ENCODE results near the gene CENPF.
"Not testable (repeated sequence)": the region's sequence is repeated elsewhere in the genome, so short reads cannot be mapped to it uniquely, and the experiment has no call there.

The CENPF gene, protein sequence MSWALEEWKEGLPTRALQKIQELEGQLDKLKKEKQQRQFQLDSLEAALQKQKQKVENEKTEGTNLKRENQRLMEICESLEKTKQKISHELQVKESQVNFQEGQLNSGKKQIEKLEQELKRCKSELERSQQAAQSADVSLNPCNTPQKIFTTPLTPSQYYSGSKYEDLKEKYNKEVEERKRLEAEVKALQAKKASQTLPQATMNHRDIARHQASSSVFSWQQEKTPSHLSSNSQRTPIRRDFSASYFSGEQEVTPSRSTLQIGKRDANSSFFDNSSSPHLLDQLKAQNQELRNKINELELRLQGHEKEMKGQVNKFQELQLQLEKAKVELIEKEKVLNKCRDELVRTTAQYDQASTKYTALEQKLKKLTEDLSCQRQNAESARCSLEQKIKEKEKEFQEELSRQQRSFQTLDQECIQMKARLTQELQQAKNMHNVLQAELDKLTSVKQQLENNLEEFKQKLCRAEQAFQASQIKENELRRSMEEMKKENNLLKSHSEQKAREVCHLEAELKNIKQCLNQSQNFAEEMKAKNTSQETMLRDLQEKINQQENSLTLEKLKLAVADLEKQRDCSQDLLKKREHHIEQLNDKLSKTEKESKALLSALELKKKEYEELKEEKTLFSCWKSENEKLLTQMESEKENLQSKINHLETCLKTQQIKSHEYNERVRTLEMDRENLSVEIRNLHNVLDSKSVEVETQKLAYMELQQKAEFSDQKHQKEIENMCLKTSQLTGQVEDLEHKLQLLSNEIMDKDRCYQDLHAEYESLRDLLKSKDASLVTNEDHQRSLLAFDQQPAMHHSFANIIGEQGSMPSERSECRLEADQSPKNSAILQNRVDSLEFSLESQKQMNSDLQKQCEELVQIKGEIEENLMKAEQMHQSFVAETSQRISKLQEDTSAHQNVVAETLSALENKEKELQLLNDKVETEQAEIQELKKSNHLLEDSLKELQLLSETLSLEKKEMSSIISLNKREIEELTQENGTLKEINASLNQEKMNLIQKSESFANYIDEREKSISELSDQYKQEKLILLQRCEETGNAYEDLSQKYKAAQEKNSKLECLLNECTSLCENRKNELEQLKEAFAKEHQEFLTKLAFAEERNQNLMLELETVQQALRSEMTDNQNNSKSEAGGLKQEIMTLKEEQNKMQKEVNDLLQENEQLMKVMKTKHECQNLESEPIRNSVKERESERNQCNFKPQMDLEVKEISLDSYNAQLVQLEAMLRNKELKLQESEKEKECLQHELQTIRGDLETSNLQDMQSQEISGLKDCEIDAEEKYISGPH (N-terminal part only)

DNA sequence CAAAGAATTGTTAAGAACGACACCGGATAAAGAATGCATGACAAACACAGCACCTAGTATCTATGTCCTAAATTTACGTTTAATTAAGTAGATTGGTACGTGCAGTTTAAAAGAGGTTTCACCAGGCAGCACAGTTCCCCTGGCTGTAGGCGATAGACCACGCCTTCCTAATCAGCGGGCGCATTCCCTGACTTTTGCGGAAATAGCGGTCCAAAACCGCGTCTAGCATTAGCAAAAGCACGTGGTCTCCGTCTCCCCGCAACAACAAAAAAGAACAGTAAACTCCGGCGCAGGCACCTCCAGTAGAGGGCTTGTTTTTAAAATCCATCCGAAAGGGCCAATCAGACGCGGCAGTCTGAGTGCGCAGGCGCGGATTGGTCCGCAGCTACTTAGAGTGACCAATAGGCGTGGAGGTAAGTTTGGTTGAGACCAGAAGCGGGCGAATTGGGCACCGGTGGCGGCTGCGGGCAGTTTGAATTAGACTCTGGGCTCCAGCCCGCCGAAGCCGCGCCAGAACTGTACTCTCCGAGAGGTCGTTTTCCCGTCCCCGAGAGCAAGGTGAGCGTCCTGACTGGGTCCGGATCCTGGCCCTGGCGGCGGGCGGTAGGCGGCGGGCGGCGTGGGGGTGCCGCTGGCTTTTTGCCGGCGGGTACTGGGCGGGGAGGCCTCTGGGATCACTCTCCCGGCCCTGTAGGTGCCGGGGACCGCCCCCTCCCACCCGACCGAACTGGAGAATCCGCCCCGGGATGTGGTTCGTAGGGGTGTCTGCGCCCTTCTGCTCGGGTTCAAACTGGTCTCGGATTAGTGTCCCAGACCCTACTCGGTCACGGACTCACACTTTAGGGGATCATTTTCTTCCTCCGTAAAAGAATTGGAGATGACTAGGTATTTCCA, at the start of gene CENPF:
TSS of gene CENPF (plus strand) at position 432 of the 894 bp plus-strand sequence. CDS start 10,560 bp downstream, outside the sequence.
- DNase-seq (ENCODE audit: low read depth), result peak; percentile 99

DNA sequence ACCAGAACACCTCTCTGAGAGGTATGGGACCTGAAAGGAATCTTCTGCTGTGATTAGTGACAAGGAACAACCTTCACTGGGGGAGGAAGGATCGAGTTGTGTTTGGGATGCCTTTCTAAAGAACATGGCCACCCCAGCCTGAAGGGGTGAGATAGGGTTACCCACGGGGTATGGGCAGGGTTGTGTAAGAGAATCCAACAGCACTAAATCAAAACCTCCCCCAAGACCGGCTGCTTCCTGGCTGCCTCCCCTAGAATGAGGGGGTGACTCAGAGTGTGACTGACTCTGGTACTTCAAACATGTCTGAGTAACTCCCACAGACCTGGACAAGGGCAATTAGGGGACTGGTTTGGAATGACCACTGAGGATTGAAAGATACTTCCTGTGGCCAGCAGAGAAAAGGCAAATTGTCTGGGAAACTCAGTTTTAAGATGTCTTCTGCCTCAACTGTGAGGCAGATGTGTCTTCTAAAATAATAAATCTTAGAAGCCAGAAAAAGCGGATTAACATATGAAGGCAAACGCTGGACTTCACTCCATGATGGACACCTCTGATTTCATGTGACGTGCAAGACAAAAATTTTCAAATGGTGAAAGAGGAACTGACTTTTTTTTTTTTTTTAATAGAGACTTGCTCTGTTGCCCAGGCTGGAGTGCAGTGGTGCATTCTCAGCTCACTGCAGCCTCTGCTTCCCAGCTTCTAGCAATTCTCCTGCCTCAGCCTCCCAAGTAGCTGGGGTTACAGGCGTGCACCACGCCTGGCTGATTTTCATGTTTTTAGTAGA, 44.9 kb upstream of the CENPF start:
- DNase-seq (ENCODE audit: low read depth), result peak; percentile 92

DNA sequence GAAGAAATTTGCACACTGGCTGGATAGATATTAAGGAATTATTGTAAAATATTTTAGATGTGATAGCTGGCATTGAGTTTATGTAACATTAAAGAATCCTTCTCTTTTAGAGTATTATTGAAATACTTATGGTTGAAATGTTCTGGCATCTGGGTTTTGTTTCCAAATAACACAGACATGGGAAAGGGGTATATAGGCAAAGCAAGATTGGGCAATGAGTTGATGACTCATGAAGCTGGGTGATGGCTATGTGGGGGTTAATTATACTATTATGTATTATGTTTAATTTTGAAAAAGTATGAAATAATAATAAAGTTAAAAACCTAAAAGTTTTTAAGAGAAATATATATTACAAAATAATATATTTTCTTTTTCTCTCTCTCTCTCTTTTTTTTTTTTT, 39.1 kb upstream of the CENPF start:
- peak; percentile 38 for DNase-seq (ENCODE audit: low read depth)

DNA sequence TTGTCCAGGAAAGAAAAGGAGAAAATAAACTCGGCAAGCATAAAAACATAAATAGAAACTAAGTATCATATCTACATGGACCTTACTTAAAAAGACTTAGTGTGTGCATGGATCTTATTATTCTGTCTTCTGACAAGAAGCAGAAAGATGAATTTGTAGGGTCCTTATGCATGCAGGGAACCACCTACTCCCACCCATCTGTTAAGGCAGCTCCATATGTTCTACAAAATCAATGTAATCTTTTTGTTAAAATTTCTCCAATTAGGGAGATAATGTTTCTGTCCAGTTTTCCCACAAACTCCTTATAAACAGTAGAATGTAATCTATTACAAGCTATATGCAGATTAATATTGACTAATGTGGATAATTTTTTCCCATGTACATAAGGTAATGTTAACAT, 37.7 kb upstream of the CENPF start:
- DNase-seq (ENCODE audit: low read depth), result no peak

DNA sequence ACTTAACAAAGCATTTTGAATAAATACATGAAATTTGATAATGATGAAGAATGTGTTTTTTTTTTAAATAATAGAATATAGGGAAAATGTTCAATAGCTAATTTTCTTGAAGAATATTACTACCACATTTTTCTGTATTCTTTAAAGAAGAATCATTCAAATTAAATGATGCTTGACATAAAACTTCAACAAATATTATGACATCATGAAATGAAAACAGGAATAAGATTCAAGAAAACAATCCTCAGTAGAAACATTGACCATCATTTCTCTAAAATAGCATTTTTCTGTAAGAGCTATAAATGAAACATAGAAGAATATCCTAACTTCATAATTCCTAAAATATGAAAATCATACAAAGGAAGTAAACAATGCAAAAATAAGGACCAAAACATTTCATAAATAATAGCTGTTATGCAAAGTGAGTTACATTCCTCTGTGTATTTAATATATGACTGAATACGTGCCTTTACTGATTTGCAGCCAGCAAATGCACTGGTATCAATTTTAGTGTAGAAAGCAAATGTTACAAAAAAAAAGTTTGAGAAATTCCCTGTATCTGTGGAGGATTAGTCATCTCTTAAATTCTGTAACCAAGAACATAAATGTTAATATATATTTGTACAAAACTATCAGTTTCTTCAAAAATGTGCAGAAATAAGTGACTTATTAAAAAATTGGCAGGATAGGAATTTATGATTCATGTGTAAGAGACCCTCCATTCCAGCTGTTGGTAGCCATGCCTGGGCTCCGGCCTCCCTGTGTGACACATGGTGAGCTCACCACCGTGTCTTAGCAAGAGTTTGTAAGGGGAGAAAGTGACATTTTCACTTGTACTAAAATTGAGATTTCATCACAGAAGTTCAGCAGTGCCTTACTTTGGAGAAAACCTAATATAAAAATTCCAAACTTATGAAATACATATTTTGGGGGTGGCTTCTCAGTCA, 36.6 kb upstream of the CENPF start:
- DNase-seq (ENCODE audit: low read depth), result peak; percentile 85

DNA sequence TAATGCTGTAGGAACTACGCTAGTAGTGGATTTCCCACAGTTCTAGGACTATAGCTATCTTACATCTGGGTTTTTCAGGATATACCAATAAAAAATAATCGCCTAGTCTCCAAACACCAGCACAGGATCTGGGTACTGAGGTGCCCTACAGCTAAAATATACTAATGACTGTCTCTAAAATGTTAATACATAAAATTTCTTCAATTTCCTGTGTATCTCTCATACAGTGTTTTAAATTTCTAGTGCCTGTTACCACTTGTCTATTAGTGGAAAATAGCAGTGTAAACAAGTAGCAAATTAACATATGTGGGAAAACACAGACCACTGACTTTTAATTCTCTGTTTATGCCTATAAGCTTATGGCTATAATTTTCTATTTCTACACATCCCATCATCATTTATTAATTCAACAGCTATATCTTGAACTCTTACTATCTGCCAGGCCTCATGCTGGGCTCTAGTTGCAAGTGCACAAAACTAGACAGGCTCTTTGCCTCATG, 35.5 kb upstream of the CENPF start:
- DNase-seq (ENCODE audit: low read depth), result no peak

DNA sequence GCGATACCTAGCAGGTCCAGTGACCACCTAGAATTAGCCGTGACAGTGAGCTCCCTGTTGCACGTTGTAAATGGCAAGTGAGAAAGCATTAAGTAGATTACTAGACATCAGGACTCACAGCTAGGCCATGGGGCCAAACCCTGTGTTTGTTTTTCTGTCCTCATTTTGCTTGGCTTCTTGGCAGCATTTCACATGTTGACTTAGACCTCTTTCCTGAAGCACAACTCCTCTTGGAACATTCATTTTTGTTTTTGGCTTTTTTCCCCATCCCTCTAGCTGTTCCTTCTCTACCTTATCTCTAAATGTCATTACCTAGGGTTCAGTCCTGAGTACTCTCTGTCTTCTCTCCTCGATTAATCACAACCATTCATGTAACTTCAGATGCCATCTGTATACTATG, 34.7 kb upstream of the CENPF start:
- DNase-seq (ENCODE audit: low read depth), result peak; percentile 69

DNA sequence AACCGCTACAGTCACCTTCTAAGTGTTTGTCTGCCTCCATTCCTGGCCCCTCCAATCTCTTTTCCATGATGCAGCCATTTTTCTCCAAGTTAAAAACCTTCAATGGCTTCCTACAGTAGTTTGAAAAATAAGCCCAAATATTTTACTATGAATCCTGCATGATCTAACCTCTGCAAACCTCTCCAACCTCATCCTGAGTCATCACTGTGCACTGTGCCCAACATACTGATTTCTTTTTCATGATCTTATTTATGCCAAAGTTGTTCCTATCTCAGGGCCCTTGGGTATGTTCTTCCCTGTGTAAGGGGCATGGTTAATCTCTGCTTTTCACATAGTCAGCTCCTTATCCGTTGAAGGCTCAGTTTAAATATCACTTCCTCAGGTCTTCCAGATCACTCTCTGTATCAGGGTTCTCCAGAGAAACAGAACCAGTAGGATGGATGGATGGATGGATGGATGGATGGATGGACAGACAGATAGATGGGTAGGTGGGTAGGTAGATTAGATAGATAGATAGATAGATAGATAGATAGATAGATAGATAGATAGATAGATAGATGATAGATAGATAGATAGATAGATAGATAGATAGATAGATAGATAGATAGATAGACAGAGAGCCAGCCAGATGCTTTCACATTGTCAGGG, 33.5 kb upstream of the CENPF start:
- DNase-seq (ENCODE audit: low read depth), result peak; percentile 71

DNA sequence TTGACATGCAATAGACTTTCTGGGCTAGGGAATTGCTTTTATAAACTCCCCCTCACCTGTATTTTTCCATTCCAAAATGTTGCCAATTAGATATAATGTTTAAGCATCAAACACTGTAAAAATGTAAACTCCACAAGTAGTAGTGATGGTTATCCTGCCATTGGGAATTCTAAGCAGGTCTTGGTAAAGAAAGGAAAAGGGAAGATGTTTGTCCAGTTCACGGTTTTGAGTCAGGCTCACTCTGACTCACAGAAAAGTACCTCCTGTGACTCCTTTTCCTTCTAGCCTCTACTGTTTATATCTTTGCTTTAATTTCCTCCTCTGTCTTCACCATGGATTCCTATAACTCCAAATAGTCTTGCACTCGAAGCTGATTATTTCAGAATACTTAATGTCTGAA, 32.6 kb upstream of the CENPF start:
- DNase-seq (ENCODE audit: low read depth), result peak; percentile 76

DNA sequence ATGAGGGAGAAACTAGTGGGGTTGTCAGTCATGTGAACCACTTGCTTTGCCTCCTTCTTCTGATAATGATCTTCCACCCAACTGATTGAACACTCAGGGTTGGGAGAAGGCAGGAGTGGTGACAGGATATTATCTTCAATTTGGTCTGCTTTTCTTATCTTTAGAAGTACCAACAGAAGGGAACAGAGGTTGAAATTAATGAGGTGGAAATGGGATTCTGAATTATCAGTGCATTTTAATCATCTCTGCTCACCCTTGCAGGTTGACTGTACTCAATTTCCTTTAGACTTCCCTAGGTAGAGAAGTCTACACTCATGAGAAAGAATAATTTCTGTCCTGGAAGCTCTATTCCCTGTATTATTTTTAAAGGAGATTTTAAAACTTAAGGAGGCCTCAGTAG, 31.7 kb upstream of the CENPF start:
- DNase-seq (ENCODE audit: low read depth), result no peak

DNA sequence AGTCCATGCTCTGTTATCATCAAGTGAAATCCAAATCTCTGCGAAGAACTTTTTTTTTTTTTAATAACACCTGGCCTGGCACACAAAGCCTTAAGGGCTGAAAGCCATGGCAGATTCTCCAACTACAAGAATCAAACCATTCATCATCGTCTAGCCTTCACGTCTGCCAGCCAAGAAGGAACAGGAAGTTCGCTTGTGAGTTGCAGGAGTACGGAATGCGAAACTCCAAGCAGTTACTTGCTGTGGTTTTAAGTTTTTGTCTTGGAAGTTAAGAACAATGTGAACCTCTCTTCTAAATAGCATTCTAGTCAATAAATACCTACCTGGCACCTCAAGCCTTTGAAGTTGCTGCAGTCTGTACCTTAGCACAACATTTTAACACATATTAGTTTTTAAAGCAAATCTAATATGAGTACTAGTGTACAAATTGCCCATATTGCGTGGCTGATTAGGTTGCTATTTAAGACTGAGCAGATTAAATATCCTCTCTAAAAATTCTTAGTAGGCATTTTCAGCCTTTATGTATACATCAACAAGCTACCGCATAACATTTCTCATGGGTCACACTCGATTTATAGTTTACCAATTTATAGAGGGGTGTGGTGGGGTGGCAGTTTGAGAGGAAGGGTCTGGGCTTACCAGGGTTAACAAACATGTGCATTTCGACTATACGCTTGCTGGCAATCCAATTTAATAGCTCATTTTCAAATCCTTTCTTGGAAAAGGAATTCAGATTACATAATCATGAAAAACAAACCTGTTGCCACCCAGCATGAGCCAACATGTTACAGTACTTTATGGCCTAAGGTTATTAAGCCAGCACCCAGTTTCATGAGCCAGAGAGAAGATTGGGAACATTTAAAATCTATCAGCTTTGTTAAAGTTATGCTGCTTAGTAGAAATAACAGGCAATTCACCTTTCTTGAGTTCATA, 29.3 kb upstream of the CENPF start:
- peak; percentile 28 for DNase-seq (ENCODE audit: low read depth)

DNA sequence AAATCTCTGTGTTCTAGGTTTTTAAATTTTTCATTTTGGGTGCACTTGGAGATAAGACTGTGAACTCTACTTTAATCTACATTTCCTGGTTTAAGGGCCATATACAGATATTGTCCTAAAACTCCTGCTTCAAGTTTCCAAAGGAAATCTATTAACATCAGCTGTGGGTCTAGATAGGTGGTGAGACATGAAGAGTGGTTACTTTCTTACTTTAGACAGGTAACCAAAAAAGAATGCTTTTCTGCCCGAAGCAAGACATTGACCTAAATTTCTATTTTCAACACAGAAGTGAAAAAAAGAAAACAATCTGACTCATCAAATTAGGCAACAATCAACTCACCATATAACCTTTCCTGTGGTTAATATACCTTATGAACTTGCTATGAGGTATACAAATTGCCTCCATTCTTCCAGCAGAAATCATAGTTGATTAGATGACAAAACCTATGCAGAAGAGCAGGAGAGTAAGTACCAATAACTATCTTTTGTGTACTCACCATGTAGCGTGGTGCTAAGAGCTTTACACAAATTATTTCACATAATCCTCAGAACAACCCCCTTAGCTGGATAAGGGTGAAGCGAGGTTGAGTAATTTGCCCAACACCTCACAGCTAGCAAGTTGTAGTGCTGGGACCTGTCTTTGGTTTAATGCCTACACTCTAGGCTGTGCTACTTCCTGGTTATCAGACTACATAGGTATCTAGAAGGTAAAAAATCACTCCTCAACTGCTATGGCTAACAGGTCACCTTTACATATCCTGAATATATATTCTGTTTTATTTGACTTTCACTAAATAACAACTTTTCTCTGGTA, 28.2 kb upstream of the CENPF start:
- no peak for DNase-seq (ENCODE audit: low read depth)

DNA sequence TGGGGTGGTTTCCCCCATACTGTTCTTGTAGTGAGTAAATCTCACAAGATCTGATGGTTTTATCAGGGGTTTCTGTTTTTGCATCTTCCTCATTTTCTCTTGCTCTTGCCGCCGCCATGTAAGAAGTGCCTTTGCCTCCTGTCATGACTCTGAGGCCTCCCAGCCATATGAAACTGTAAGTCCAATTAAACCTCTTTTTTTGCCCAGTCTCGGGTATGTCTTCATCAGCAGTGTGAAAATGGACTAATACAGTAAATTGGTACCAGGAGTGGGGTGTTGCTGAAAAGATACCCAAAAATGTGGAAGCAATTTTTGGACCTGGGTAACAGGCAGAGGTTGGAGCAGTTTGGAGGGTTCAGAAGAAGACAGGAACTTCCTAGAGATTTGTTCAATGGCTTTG, 26.9 kb upstream of the CENPF start:
- not testable (repeated sequence) for DNase-seq (ENCODE audit: low read depth)

DNA sequence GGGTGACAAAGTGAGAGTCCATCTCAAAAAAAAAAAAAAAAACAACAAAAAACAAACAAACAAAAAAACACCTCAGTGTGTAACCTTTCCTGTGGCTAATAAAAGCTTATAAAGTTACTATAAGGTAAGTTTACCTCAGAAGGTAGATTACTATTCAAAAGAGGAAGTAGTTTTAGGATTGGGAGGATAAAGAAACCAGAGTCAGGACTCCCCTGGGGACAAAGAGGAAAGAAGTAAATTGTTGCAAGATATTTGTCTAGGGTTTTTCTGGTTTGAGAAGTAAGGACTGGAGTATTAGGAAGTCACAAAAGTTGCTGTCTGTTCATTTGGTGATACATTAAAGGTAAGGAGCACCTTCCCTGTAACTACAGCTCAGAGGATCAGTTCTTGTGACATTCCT, 23.8 kb upstream of the CENPF start:
- DNase-seq (ENCODE audit: low read depth), result no peak

DNA sequence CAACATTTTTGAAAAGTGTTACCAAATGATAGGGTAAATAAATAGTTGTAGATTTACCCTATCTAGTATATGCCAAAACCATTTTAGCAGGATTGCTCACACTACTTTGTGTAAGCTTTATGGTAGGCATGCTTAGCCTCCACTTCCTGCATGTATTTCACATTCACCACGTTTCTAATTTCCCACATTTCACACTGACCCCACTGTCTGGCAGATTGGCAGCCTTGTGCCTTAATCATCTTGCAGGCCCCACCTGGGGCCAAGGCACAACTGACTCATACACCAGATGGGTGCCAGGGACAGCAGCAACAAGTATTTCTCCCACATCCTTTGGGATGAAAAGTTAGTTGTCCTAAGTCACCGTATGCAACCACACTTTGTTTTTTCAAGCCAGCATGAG, 21.2 kb upstream of the CENPF start:
- peak; percentile 88 for DNase-seq (ENCODE audit: low read depth)

DNA sequence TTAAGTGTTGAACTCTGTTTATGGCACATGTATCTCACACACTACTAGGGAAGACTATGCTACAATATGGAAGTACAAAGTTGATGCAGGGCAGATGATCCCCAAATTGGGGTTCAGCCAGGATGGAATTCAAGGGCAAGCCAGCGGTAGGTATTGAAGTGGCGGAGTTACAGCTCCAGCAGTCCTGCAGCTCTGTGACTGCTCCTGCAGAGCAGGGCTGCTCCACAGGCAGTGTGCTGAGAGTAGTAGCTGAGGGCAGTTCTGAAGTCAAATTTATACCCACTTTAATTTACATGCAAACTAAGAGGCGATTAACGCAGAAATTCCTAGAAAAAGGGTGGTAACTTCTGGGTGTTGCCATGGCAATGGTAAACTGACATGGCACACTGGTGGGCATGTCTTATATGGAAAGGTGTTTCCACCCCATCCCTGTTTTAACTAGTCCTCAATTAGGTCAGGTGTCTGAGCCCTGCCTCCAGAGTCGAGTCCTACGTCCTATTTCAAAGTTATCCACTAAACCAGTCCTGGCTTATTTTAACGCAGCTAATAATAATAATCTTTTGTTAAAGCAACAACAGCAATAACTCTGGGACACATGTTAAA, 20.6 kb upstream of the CENPF start:
- no peak for DNase-seq (ENCODE audit: low read depth)

Measured in EH (cell line).